Amniotic stem cell (primary cell): ENCODE data around the gene HOXD3.

ENCODE experiments used
- DNase-seq: peaks from one replicate; lab custom pipeline; 2025; lab: John Stamatoyannopoulos, UW

HOXD3 gene

DNA sequence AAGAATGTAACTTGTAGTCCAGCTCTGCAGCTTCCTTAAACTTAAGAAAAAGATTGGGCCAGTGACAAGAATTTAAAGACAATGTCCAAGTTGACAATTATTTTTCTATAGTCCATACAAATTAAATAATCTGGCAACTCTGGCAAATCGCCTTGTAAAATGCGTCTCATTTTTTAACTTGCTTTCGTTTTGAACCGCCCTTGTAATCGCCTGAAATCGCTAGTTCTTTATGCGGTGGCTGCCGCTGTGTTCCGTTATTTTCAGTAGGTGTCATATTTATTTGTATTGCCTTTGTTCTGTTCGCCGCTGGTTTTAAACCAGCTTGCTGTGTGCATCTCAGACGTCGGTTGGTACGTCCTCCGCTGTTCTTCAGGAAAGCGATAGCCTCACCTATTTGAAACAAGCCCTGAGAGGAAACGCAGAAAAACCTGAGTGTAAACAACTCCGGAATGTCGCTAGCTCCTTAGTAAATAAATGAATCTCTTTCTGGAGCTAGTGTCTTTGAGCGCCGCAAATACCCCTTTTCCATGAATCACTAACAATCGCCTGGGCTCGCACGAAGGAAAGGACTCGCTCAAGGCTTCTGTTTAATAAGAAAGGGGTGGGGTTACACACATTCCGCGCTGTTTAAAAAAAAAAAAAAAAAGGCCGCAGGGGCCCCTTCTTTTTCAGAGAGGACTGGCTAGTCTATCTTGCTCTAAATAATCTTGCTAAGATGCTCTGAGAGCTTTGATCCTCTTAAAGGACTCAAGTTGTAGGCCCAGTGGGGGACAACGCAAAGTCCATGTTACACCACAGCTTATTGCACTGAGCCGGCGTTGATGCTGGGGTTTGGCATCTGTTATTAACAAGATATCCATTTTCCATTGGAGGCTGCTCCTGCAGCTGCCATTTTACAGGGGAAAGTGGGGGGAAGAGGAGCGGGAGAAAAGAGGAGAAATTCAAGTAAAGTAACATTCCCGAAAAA lies 24.6 kb upstream of the HOXD3 start:
- DNase-seq, result no peak

DNA sequence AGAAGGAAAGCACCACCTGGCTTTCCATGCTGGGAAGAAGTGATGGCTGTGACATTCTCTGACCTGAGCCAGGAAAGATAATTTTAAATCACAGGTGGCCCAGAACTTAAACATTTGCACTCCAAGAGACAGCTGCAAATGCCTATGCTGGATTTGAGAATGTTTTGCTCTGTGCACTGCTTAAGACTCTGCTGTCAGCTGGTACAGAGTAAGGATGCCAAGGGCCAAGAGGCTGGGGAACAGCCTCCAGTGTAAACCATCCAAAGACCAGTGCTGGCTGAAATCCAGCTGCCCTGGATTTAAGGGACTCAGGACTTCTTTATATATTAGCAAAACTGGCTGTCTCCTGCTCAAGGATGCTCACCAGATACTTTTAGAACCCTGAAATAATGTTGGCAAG lies 23.7 kb upstream of the HOXD3 start:
- DNase-seq, result no peak

DNA sequence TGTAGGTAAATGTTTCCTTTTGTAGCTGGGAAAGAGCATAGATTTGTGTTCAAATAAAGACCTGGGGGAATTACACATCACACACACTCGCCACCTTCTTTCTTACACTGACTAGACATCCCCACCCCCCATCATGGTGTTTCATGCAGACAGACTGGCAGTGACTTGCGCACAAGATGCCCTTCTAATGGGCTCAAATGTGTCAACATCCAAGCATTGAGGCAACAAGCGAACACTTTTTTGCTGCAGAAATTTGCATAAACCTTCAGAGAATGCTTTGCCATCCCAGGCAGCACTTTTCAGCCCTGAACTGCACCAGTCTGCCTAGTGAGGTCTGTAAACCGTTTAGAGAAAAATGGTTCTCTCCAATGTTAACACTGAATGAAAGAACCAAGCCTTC lies 23.1 kb upstream of the HOXD3 start:
- DNase-seq, result no peak

DNA sequence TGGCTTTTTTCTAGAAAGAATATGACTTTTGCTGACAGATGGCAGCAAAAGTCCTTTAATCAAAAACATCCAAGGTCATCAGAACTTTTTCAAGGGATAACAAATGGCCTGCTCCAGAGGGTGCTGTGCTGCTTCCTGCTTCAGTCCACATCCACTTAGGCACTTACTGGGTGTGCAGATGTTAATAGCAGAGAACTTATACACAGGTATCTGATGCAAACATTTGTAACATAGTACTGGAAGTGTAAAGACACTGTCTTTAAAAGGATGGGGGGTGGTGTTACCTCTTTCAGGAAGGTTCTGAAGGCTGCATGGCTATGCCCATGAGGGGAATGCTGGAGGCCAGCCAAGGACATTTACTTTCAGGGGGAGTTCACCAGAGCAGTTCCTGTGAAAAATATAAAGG lies 22.1 kb upstream of the HOXD3 start:
- DNase-seq, result no peak

DNA sequence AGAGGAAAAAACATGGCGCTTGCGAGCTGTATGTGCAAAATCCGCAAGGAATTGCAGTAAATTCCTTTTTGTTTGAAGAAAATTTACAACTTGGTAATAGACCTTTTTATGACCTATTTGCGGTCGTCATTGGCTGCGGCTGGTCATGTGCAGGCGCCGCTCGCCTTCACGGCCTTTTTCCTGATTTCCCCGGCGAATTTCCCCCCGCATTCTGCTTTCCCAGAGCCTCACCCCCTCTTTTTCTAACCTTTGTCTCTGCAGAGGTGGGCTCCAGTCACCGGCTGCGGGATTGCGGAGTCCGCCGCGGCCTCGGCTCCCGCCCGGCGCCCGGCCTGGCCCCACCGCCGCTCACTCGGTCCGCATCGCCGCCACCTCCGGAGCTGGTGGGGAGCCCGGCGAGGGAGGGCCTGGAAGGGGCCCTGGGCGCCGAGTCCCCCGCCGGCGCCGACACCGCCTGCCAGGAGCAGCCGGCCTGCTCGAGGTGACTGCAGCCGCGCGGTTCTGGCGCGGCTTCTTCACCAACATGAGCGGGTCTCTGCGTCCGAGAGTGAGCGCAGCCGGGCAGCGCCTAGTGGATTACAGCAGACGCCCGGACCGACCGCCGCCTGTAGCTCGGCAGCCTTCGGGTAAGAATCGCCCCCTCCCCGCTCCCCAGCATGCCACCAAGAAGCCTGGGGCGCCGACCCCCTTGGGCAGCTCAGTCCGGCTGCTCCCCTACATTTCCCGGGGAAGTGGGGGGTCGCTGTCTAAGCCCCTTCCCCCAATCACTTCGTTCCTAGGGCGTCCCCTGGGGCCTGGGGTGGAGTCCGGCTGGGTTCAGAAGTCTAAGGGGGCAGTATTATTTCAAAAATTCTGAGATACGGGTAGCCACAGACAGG lies 20.5 kb upstream of the HOXD3 start:
- no peak for DNase-seq

DNA sequence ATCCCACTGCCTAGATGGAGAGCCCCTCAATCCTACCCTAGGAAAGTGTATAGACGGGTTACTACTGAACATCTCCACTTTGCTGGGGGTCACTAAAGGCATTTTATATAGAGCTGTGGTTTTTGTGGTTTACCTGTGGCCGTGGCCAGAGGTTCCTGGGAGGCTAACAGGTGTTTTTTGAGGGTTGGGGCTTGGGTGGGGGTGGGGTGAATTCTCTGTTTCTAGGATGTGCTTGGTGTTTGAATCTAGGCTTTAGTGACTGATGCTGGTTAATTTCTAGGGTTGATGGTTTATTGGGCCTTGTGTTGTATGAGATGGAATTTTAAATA lies 19.9 kb upstream of the HOXD3 start:
- DNase-seq, result no peak

DNA sequence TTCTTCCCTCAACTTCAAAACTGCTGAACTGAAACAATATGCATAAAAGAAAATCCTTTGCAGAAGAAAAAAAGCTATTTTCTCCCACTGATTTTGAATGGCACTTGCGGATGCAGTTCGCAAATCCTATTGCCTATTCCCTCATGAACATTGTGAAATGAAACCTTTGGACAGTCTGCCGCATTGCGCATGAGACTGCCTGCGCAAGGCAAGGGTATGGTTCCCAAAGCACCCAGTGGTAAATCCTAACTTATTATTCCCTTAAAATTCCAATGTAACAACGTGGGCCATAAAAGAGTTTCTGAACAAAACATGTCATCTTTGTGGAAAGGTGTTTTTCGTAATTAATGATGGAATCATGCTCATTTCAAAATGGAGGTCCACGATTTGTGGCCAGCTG lies 19.2 kb upstream of the HOXD3 start:
- no peak for DNase-seq

DNA sequence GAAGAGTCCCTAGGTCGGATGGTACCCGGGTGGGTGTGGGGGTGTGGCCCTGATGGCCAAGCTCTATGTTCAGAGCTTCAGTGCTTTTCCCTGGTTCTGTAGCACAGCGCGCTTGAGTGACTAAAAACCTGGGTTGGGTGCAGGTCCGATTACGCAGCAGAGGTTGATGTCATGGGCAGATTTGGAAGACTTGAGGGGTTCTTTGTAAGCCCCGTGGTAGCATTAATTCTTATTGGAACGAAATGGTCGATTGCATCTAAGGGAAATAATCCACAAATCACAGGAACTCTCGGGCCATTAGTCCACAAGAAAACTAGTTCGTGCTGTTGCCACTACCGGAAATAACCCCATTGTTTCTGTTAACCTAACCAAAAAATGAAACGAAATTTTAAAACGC lies 18.6 kb upstream of the HOXD3 start:
- no peak for DNase-seq

DNA sequence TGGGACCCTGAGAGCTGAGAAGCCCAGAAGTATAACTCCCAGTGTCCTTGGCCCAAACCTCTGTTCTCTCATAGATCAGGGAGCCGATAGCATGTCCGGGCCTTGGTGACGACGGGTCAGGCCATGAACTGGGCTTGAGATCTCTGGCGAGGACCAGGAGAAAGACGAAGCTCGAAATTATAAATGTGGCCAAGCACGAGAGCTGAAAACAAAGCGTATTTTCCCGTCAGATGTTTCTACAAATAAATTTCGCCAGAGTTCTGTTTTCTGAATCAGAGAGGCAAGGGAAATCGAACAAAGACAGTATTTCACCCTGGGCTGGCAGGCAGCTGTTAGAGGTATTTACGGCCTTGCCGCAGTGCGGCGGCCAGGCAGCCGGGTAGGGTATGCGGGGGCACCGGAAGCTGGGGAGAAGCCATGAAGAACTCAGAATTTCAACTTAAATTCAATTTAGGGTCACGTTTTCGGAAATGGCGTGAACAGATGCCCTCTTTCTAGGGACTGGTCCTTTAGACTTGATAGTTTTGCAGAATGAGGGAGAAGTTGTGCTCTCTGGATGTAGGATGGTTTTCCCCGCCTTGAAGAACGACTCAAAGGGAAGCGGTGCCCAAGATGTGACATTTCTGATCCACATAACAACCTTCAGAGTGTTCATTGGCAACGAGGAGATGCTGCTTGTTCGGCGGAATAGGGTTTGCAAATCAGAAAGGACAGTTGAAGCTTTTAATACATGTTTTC lies 18.0 kb upstream of the HOXD3 start:
- no peak for DNase-seq

DNA sequence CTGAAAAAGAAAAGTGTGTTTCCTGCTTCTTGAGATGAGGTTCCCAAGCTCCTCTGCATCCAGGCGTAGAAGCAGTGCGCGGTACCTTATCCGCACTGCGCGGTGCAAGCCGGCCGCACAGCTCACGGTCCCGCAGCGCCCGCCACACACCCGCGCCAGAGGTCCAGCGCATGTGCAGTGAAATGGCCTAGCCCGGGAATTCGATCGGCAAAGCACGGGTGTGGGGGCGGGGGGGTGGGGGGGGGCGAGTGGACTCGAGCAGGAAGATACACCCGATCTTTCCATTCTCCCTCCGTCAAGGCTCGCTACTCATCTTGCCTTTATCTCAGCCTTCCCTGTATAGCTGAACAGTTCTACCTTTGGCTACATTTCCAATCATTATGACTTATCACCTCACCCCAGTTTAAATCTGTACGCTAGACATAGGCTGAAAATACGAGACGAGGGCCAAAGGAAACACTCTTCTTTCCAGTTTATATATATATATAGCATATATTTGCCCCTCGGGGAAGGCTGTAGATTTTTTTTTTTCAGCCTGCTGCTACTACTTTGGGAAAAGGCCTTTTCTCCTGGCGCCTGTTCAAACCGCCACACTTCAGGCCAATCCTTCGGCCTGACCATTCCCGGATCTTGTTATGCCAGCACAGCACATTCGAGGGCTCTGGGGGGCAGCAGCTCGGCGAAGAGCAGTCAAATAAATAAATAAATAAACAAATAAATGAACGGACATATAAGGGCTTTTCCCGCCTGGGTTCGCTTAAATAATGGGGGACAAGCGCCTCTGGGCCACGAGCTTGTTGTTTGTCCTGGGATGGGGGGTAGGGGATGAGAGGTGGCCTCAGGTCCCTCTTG lies 17.2 kb upstream of the HOXD3 start:
- DNase-seq, result no peak

DNA sequence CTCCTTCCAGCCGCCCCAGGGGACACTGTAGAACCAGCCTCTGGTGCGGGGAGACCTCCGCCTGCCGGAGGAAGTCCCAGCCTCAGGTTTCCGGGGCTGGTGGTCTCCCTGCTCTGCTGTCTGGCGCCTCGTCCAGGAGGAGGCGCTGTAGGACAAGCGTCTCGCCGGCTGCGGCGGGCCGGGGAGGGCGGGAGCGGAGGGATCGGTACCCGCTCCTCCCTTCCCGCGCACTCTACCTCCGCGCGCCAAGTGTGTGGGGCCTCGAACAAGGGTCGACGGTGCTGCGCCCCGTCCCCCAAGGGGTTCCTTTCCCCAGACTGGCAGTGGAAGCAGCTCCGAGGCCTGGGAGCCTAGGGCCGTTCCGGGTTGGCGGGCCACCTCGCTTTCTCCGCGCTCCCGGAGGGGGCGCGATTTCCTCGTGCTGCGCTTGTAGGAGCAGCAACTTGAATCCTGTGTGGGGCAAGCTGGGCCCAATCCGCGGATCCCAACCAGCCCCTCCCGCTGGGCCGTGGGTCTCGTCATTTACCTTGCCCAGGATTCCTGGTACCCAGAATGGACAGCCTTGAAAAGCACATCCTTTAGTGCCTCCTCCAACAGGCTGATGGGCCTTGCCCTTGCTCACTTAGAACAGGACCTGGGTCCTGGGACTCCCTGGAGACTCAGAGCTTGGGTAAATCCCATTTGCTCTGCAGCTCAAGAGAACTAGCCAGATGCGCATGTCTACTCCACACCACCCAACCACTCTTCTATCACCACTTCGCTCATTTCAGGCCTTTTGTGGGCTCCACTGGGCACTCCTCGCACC lies 16.4 kb upstream of the HOXD3 start:
- no peak for DNase-seq

DNA sequence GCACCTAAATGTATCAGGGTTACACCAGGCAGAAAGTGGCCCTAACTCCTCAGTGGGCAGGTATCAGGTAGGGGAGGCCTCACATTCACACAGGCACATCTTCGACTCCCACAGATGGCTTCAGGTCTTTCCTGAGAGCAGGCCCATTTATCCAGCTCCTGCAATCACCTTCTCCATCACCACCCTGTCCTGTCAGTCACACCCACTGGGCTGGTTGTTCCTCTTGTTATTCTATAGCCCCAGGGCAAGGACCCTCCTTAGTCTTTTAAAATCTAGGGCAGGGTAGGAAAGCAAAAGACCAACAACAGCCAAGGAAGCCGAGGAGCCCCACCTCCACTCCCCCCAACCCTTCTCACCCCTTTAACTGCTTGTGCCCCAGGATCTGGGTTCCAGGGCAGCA lies 14.8 kb upstream of the HOXD3 start:
- DNase-seq, result no peak

DNA sequence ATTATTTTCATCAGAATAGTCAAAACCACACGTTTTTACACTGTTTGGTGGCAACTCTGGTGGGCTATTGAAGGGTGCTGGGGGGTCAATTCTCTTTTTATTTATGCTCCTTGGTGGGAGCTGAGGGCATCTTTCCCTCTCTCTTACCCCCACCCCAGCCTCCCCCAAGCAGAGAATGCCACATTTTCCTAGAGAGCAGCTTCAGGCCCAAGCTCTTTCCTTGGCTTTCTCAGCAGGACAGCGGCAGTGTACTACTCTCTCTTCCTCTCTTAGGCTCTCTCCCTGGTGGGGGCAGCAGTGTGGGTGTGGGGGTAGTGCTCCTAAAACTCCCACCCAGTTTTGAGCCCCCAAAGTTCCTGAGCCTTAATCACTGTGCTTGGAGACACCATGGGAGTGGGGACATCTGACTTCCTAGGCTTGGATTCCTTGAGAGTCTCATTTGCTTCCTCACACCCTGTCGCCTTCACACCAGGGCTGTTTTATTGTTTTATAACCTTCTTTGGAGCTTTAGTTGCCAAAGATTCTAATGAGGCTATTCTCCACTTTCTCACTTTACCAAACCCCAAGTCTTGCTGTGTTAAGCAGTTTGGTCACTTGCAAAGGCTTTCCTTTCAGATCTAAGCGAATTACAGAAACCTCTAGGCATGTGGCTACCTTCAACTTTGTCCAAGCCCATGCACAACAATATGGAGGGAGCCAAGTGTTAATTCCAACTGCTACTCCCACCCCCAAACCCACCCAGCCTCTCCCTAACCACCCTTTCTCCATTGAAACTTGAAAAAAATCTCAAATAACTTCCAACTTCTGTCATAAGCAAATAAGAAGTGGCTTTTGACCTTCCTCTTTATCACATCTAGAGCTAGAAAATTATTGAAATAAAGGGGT lies 11.8 kb upstream of the HOXD3 start:
- no peak for DNase-seq

DNA sequence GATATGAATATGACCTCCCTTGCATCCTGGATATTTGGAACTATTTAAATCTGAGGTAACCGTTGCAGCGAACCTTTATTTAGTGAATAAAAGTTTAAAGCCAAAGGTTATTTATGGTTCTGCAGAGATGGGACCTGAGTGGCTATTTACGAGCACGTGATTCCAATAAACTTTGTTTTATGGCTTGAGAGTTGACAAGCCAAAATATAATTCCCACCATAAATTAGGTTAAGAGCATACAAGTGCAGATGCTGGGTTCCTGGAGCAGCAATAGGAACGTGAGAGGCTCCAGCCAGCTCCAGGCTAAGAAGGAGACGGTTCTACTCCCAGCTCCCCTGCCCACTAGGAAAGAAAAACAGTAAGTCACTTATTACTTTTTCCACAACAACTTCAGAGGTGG lies 11.0 kb upstream of the HOXD3 start:
- DNase-seq, result no peak

DNA sequence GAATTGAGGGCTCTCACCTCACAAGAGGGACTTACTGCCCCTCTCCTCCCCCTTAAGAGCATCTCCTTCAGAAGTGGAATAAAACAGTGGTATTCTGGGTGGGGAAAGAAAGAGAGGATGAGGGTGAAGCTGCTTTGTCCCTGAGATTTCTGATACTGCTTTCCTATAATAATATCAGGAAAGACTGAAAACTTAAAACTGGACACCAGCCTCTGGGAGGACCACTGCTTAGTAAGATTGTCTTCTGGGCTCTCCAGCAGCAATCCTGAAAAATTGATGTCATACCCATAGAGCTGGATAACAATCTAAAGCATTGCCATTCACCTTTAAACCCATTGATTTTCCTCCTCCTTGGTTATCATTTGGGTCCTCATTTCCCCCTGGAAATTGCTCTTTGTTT lies 10.5 kb upstream of the HOXD3 start:
- no peak for DNase-seq

DNA sequence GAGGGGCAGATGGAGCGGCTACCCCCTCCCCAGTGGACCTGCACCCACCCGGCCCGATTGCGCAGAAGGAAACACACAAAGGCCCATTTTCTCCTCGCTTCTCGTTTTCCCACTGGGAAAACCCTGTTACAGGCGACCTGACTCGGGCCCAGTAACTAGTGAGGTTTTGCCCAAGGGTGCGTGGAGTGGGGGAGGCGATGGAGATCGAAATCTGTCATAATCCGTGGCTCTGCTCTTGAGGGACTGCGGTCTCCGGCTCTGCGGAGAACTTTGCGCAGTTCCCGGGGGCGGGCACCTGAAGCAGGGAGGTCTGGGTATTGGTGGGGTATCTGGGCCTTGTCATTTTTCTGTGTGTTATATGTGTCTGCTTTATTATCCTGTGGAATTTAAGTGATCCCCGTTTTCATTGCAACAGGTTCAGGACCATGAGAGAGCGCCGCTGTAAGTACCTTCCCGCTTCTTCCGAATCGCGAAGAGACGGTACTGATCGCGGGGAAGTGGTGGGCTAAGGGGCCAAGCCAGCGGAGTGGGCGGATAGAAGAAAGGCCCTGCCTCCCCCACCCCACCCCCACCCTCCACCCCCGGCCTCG lies 9.8 kb upstream of the HOXD3 start:
- DNase-seq, result no peak

DNA sequence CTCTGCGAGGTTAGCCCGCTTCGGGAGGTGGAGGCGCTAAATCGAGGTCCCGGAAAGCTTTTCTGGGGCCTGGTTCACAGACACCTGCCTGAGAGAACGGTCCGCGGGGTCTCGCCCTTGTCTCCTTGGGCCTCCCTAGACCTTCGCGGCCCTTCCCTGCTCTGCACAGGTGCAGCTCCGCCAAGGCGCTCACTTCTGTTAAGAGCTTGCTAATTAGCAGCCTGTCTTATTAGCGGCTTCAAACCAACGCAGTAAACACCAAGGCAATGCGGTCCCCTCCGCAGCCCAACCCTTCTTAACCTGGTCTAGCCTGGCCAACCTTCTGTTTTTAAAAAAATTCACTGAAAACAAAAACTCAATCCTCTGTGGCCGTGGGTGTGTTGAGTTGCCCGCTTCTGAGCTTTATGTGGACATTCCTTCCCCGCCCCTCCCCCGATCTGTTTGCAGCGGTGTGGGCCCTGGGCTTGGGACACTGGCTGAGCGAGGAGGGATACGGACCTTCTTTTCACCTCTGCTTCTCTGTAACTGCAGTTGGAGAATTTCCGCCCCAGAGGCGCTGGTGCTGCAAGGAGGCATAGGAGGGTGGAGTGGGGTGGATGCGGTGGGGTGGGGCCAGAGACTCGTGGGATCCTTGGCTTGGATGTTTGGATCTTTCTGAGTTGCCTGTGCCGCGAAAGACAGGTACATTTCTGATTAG lies 9.2 kb upstream of the HOXD3 start:
- DNase-seq, result no peak

DNA sequence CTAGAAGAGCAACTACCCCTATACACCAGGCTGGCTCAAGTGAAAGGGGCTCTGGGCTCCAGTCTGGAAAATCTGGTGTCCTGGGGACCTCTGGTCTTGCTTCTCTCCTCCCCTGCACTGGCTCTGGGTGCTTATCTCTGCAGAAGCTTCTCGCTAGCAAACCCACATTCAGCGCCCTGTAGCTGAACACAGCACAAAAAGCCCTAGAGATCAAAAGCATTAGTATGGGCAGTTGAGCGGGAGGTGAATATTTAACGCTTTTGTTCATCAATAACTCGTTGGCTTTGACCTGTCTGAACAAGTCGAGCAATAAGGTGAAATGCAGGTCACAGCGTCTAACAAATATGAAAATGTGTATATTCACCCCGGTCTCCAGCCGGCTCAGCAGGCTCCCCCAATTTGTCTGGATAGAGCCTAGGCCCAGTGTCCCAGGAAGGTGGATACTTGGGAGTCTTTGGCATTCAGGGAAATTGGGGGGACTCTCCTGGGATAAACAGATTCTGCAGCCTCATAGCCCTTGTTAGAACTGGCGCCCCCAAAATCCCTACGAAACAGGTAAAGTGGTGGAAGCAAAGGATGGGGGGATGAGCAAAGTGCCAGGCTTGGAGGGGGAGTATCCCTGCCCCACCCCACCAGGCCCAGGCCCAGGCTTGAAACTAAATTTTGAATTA lies 8.2 kb upstream of the HOXD3 start:
- no peak for DNase-seq
